HFF-Myc (cell line): Measurements from ENCODE around the gene CLCN2.

ENCODE experiments used
- DNase-seq: peaks from one replicate; pipeline ENCODE4 v3.0.0-alpha.2; 2011; ENCODE audit warnings: low read depth; ENCODE audit errors: extremely low read depth
- H3K4me3 ChIP-seq: replicated peaks from 2 replicates; pipeline ENCODE4 v1.5.1; 2011; ENCODE audit warnings: low read depth, mild to moderate bottlenecking, control low read depth, low read length
- CTCF ChIP-seq: IDR thresholded peaks from 2 replicates; pipeline ENCODE4 v1.5.1; 2012; ENCODE audit warnings: mild to moderate bottlenecking, low read depth, low read length, control low read depth; ENCODE audit errors: missing control alignments

CLCN2 gene

GRCh38 chr3:184361532-184361931, at the start of gene CLCN2, which contains the start of gene POLR2H:
TSS of gene CLCN2 (minus strand) at chr3:184361605. CDS start at chr3:184361479, 126 bp downstream.
TSS of gene POLR2H (plus strand) at chr3:184361710. CDS start at chr3:184363493, 1,783 bp downstream.
- peak within 1 kb of the TSS; percentile 71 for H3K4me3 ChIP-seq
- no peak for DNase-seq
- no peak for TF ChIP-seq CTCF

DNA sequence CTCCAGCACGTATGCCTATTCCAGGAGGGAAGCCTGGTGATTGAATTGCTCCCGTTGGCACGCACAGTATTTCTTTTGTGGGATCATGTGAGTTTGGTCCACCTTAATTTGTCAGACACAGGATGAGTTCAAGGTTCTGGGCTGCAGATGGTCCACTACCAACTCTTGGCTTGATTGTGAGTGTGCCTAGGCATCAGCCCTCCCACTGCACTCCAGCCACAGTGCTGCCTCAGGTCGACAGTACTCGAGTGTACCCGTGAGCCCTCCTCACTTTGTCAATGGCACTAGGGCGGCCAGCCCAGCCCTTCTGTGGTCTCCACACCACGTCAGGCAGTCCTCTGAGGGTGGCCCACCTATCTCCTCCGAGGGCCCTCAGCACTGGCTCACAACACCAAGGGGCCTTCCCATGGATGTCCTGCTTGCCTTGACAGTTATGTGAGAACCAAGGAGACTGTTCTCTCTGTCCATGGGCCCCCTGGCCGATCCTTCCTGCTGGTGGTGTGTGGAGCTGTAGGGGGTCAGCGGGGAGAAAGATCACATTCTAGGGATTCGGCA, 48.6 kb upstream of the CLCN2 start:
- DNase-seq, result no peak
- no peak for TF ChIP-seq CTCF

GRCh38 chr3:184409331-184409926, 48.0 kb upstream of the CLCN2 start:
- H3K4me3 ChIP-seq, result no peak overlapping the region
- no peak for TF ChIP-seq CTCF
- no peak for DNase-seq

More for the DNA sequence above, 48.6 kb upstream of the CLCN2 start:
- no peak overlapping the region for H3K4me3 ChIP-seq

GRCh38 chr3:184405075-184406030, 43.9 kb upstream of the CLCN2 start:
- TF ChIP-seq CTCF, result no peak
- no peak for DNase-seq

GRCh38 chr3:184399410-184399809, 38.0 kb upstream of the CLCN2 start:
- no peak for TF ChIP-seq CTCF
- no peak overlapping the region for H3K4me3 ChIP-seq
- DNase-seq, result peak; percentile 76

More at GRCh38 chr3:184405075-184406030, 43.9 kb upstream of the CLCN2 start:
- H3K4me3 ChIP-seq, result no peak overlapping the region

GRCh38 chr3:184395320-184395660, 33.9 kb upstream of the CLCN2 start:
- DNase-seq, result no peak
- H3K4me3 ChIP-seq, result no peak overlapping the region
- TF ChIP-seq CTCF, result no peak
